Neural progenitor cell (in vitro differentiated cells): Measurements from ENCODE around the gene ADAMTSL1. TPM values are rescaled to one million over a fixed set of nuclear protein-coding genes. Genes with fewer than 3 reads are reported as not detected.

Source experiments
- DNase-seq: peaks from one replicate; pipeline ENCODE4 v3.0.0-alpha.2; 2016; ENCODE audit warnings: low spot score
- H2AFZ ChIP-seq: fragments of 200-600 bp; sonication (generic); replicated peaks from 2 replicates; pipeline ENCODE4 v1.6.1; 2016; ENCODE audit warnings: antibody characterized with exemption
- H3F3A ChIP-seq: fragments of 200-600 bp; sonication (generic); 2 replicates; pipeline ENCODE4 v1.6.1; 2016; ENCODE audit warnings: antibody characterized with exemption, low read depth
- H3K27ac ChIP-seq: fragments of 200-600 bp; sonication (generic); 2 replicates; pipeline ENCODE4 v1.5.1; 2016; ENCODE audit warnings: mild to moderate bottlenecking
- H3K27me3 ChIP-seq: fragments of 200-600 bp; sonication (generic); 2 replicates; pipeline ENCODE4 v1.6.1; 2016; ENCODE audit warnings: mild to moderate bottlenecking, moderate library complexity
- H3K36me3 ChIP-seq: fragments of 200-600 bp; sonication (generic); 2 replicates; pipeline ENCODE4 v1.5.1; 2016
- H3K4me1 ChIP-seq: fragments of 200-600 bp; sonication (generic); 2 replicates; pipeline ENCODE4 v1.6.1; 2016; ENCODE audit warnings: mixed run types
- H3K4me2 ChIP-seq: fragments of 200-600 bp; sonication (generic); 2 replicates; pipeline ENCODE4 v1.6.1; 2016
- H3K4me3 ChIP-seq: fragments of 200-600 bp; sonication (generic); 2 replicates; pipeline ENCODE4 v1.5.1; 2016
- H3K79me2 ChIP-seq: fragments of 200-600 bp; sonication (generic); 2 replicates; pipeline ENCODE4 v1.6.1; 2016; ENCODE audit warnings: low read depth
- H3K9ac ChIP-seq: fragments of 200-600 bp; sonication (generic); 2 replicates; pipeline ENCODE4 v1.6.1; 2016
- H3K9me3 ChIP-seq: fragments of 200-600 bp; sonication (generic); 2 replicates; pipeline ENCODE4 v1.5.1; 2016; ENCODE audit warnings: low read depth
- H4K20me1 ChIP-seq: fragments of 200-600 bp; sonication (generic); 2 replicates; pipeline ENCODE4 v1.6.1; 2016; ENCODE audit warnings: low read depth
- H3K27ac Mint-ChIP-seq: 3 replicates; pipeline ENCODE4 v1.8.0; 2021; ENCODE audit warnings: mixed read lengths
- H3K27me3 Mint-ChIP-seq: 2 replicates; pipeline ENCODE4 v1.8.0; 2022; ENCODE audit warnings: low read depth, mild to moderate bottlenecking, inconsistent platforms, moderate library complexity, mixed read lengths; ENCODE audit not compliant: insufficient read depth
- H3K36me3 Mint-ChIP-seq: 3 replicates; pipeline ENCODE4 v1.8.0; 2021; ENCODE audit warnings: mixed read lengths
- H3K4me1 Mint-ChIP-seq: 3 replicates; pipeline ENCODE4 v1.8.0; 2021; ENCODE audit warnings: mixed read lengths
- H3K4me3 Mint-ChIP-seq: 3 replicates; pipeline ENCODE4 v1.8.0; 2021; ENCODE audit warnings: mild to moderate bottlenecking, moderate library complexity, mixed read lengths
- H3K9me3 Mint-ChIP-seq: 3 replicates; pipeline ENCODE4 v1.8.0; 2020; ENCODE audit warnings: mixed read lengths
- CTCF ChIP-seq: fragments of 200-600 bp; sonication (generic); IDR thresholded peaks from 2 replicates; pipeline ENCODE4 v1.5.1; 2017; ENCODE audit warnings: antibody characterized with exemption, mild to moderate bottlenecking
- EZH2 ChIP-seq: fragments of 200-600 bp; sonication (generic); IDR thresholded peaks from 2 replicates; pipeline ENCODE4 v1.6.1; 2017; ENCODE audit warnings: antibody characterized with exemption, mild to moderate bottlenecking, moderate library complexity
- EZH2phosphoT487 ChIP-seq: fragments of 200-600 bp; sonication (generic); IDR thresholded peaks from 2 replicates; pipeline ENCODE4 v1.6.1; 2017; ENCODE audit warnings: antibody characterized with exemption
- total RNA-seq: library from RNA; depleted of rRNA; stranded (reverse); fragments of >200 nt; gene quantifications from 2 replicates; pipeline ENCODE4 v1.2.3, GENCODE V29; 2015; ENCODE audit warnings: low replicate concordance

The ADAMTSL1 gene
- total RNA-seq, 1 donor from 2014 or later, result 0.73 TPM

DNA sequence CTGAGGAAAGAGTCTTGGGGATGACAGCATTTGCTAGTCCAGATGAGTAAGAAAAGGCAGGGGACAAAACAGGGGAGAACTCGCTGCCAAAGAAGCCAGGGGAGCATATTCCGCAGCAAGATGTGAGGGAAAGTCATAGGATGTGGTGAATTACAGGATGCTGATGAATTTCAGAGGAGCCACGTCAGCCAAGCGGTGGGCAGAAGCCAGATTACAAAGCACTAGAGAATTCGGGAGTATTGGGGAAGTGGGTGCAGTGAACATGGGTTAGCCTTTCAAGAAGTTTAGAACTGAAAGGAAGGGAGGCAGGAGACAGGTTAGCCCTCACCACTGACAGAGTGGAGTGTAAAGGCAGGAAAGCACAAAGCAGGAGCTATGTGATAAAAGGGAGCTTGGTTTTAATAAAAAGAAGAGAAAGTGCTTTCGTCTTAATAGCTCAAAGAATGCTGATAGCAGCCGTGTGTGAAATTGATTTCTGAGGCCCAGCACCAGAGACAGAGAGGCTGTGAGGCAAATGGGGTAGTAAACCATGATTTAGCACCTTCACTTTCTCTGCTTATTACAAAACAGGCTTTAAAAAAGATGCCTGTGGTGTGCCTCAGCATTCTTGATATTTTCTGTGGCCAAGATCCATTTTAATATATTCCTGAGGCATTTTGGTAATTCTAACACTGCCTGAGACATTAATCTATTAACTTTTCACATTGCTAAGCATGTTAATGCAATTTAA is 16.9 kb downstream of the ADAMTSL1 start:
- Histone ChIP-seq H3F3A (no peaks in the 10 kb centered on the region), H3K27me3 (no peaks in the 10 kb centered on the region), H4K20me1 (no peaks in the 10 kb centered on the region), H3K9ac (no peak overlapping the region), H3K79me2 (no peaks in the 10 kb centered on the region), H3K36me3 (no peaks in the 10 kb centered on the region), H2AFZ (peak overlapping the region; percentile 74), H3K4me3 (no peak overlapping the region), H3K4me2 (no peak overlapping the region), H3K9me3 (no peaks in the 10 kb centered on the region), H3K4me1 (peaks cover 28% of the 10 kb centered on the region), H3K27ac (no peak overlapping the region)
- no peak overlapping the region for H3K4me3 Mint-ChIP-seq
- no peak overlapping the region for H3K27ac Mint-ChIP-seq
- H3K4me1 Mint-ChIP-seq, result peaks cover 13% of the 10 kb centered on the region
- no peak for DNase-seq
- no peaks in the 10 kb centered on the region for H3K27me3 Mint-ChIP-seq
- no peaks in the 10 kb centered on the region for H3K9me3 Mint-ChIP-seq
- TF ChIP-seq EZH2phosphoT487 (no peak), CTCF (no peak), EZH2 (no peak)
- no peaks in the 10 kb centered on the region for H3K36me3 Mint-ChIP-seq

- Histone ChIP-seq H4K20me1 (no peaks in the 10 kb centered on the region), H3K9me3 (no peaks in the 10 kb centered on the region), H3F3A (no peaks in the 10 kb centered on the region), H3K4me1 (peaks cover 28% of the 10 kb centered on the region), H3K79me2 (no peaks in the 10 kb centered on the region), H3K27ac (no peak overlapping the region), H3K27me3 (no peaks in the 10 kb centered on the region), H3K9ac (no peak overlapping the region), H3K4me3 (no peak overlapping the region), H2AFZ (no peak overlapping the region), H3K36me3 (no peaks in the 10 kb centered on the region), H3K4me2 (no peak overlapping the region)
- Mint-ChIP-seq H3K27me3 (no peaks in the 10 kb centered on the region), H3K36me3 (no peaks in the 10 kb centered on the region), H3K27ac (no peak overlapping the region), H3K4me1 (peaks cover 13% of the 10 kb centered on the region), H3K4me3 (no peak overlapping the region), H3K9me3 (no peaks in the 10 kb centered on the region)
- DNase-seq, result no peak
- TF ChIP-seq EZH2 (no peak), CTCF (no peak), EZH2phosphoT487 (no peak)
Observed at GRCh38 chr9:18492612-18493011, 18.7 kb downstream of the ADAMTSL1 start.

DNA sequence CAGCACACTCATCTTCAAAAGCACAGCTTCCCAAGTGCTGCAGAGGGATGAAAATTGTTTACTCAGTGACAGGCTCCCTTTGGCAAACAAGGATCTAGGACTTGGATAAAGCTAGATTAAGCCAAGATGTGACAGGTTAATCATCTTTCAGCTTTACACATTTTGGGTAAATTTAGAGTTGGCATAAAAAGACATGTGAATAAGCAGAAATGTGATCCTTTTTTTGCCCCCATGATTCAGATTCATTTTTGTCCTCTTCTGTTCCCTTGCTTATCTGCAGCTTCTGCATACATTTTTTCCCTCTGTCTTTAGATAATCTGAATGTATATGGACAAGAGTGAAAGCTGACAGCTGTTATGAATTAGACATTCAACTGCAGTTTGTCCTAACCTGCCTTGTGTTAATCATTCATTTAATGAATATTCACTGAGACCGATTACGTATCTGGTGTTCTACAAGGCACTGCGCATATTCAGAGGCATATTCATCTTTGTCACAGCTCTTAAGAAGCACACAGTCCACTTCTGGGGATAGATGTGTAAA is 19.6 kb downstream of the ADAMTSL1 start:
- no peak overlapping the region for H3K4me2 ChIP-seq
- H3K9ac ChIP-seq, result no peak overlapping the region

More for the DNA sequence above, 19.6 kb downstream of the ADAMTSL1 start:
- Histone ChIP-seq H3K27me3 (no peaks in the 10 kb centered on the region), H3K36me3 (no peaks in the 10 kb centered on the region), H3K27ac (no peak overlapping the region), H4K20me1 (no peaks in the 10 kb centered on the region), H2AFZ (peak overlapping the region; percentile 6), H3K79me2 (no peaks in the 10 kb centered on the region), H3K4me3 (no peak overlapping the region), H3K9me3 (no peaks in the 10 kb centered on the region), H3F3A (no peaks in the 10 kb centered on the region), H3K4me1 (peaks cover 28% of the 10 kb centered on the region)
- Mint-ChIP-seq H3K9me3 (no peaks in the 10 kb centered on the region), H3K36me3 (no peaks in the 10 kb centered on the region), H3K4me1 (peaks cover 13% of the 10 kb centered on the region), H3K27me3 (no peaks in the 10 kb centered on the region), H3K27ac (no peak overlapping the region), H3K4me3 (no peak overlapping the region)
- no peak for TF ChIP-seq EZH2
- no peak for TF ChIP-seq EZH2phosphoT487
- TF ChIP-seq CTCF, result no peak
- no peak for DNase-seq
